HCT116 (cell line): ENCODE results near the gene ERC2. TPM values are rescaled to one million over a fixed set of nuclear protein-coding genes. Genes with fewer than 3 reads are reported as not detected.

Experiments used
- ATAC-seq: fragments of 200-7000 bp; cut with Tn5 transposase; 2 replicates; pipeline ENCODE4 v1.9.1; 2020; ENCODE audit warnings: mild to moderate bottlenecking, moderate library complexity
- BruUV-seq: library from RNA; stranded (reverse); fragments of 400-500 nt; replicated peaks from 2 replicates; lab custom pipeline; 2021; lab: Mats Ljungman, UMichigan
- CTCF ChIA-PET: fragments of 300-600 bp; sonication (Branson Sonifier 250); formaldehyde crosslinking; loops from one replicate; lab custom pipeline; 2021; ENCODE audit warnings: antibody characterized with exemption; lab: Charles Lee
- POLR2A ChIA-PET: fragments of 300-600, 350-600 bp; sonication (Branson Sonifier 250); formaldehyde crosslinking; loops from one replicate; lab custom pipeline; 2021; ENCODE audit warnings: antibody characterized with exemption; lab: Charles Lee
- RAD21 ChIA-PET, 2 experiments: fragments of 300-600 bp; sonication (Branson Sonifier 250); formaldehyde crosslinking; loops; one replicate each; lab custom pipeline; 2023; ENCODE audit warnings: low total read pairs in 2 of 2; ENCODE audit not compliant: uncharacterized antibody in 2 of 2, unreplicated experiment in 2 of 2, low non-redundant PET in 1 of 2; lab: Charles Lee
- DNase-seq: peaks from one replicate; pipeline ENCODE4 v3.0.0-alpha.2; 2010; ENCODE audit warnings: low read depth, low spot score
- H2AFZ ChIP-seq: fragments of 200-600 bp; shearing (Covaris generic), sonication (generic); 2 replicates; pipeline ENCODE4 v1.6.1; 2017; ENCODE audit warnings: low read depth, mixed run types, mixed read lengths, antibody characterized with exemption, low read length; ENCODE audit not compliant: poor library complexity, severe bottlenecking
- H3K27ac ChIP-seq: 2 replicates; pipeline ENCODE4 v1.5.1; 2012; ENCODE audit warnings: low read depth, low read length
- H3K27me3 ChIP-seq: fragments of 200-600 bp; sonication (generic); 2 replicates; pipeline ENCODE4 v1.6.1; 2016; ENCODE audit warnings: mixed run types, low read length, mixed read lengths; ENCODE audit not compliant: insufficient read depth
- H3K36me3 ChIP-seq, 2 experiments: fragments of 200-500 bp in 1 of 2; fragments of 200-600 bp in 1 of 2; sonication (Bioruptor generic) in 1 of 2; sonication (generic) in 1 of 2; 2 replicates each; pipeline versions ENCODE4 v1.5.1 to v1.6.1; 2014 to 2016; ENCODE audit warnings: low read length in 2 of 2, inconsistent platforms in 1 of 2, mixed read lengths in 1 of 2, mixed run types in 1 of 2; ENCODE audit not compliant: insufficient read depth in 2 of 2, control insufficient read depth in 1 of 2
- H3K4me1 ChIP-seq, 2 experiments: fragments of 200-600 bp in 1 of 2; sonication (generic) in 1 of 2; 2 replicates each; pipeline versions ENCODE4 v1.5.1 to v1.6.1; 2012 to 2017; ENCODE audit warnings: low read length in 2 of 2, inconsistent platforms in 1 of 2, mild to moderate bottlenecking in 1 of 2, mixed read lengths in 1 of 2, mixed run types in 1 of 2, moderate library complexity in 1 of 2; ENCODE audit not compliant: insufficient read depth in 2 of 2, control insufficient read depth in 1 of 2
- H3K4me2 ChIP-seq: fragments of 200-600 bp; sonication (generic); 2 replicates; pipeline ENCODE4 v1.6.1; 2017; ENCODE audit warnings: mixed run types, low read length, mixed read lengths
- H3K4me3 ChIP-seq, 2 experiments: fragments of 200-600 bp in 1 of 2; sonication (generic) in 1 of 2; replicated peaks in 1 of 2; 2 replicates each; pipeline ENCODE4 v1.5.1; 2011 to 2016; ENCODE audit warnings: low read length in 2 of 2, control low read depth in 1 of 2, low read depth in 1 of 2, mild to moderate bottlenecking in 1 of 2, mixed read lengths in 1 of 2, mixed run types in 1 of 2
- H3K79me2 ChIP-seq: fragments of 200-600 bp; sonication (generic); 2 replicates; pipeline ENCODE4 v1.6.1; 2017; ENCODE audit warnings: mild to moderate bottlenecking, mixed run types, low read length, moderate library complexity, mixed read lengths; ENCODE audit not compliant: insufficient read depth
- H3K9ac ChIP-seq: fragments of 200-600 bp; sonication (generic); 2 replicates; pipeline ENCODE4 v1.6.1; 2016; ENCODE audit warnings: low read length, mixed read lengths
- H3K9me2 ChIP-seq: fragments of 200-600 bp; sonication (generic), shearing (Covaris generic); 2 replicates; pipeline ENCODE4 v1.6.1; 2017; ENCODE audit warnings: mixed run types, mild to moderate bottlenecking, moderate library complexity; ENCODE audit not compliant: insufficient read depth
- H3K9me3 ChIP-seq, 2 experiments: fragments of 200-500 bp in 1 of 2; fragments of 200-600 bp in 1 of 2; sonication (Bioruptor generic) in 1 of 2; sonication (generic) in 1 of 2; 2 replicates each; pipeline ENCODE4 v1.6.1; 2014 to 2017; ENCODE audit warnings: low read length in 2 of 2, mixed read lengths in 2 of 2, inconsistent platforms in 1 of 2, low read depth in 1 of 2, mild to moderate bottlenecking in 1 of 2, mixed run types in 1 of 2, moderate library complexity in 1 of 2; ENCODE audit not compliant: control insufficient read depth in 1 of 2, insufficient read depth in 1 of 2
- H4K20me1 ChIP-seq: fragments of 200-600 bp; sonication (generic), shearing (Covaris generic); 2 replicates; pipeline ENCODE4 v1.6.1; 2017; ENCODE audit warnings: mixed run types, mild to moderate bottlenecking, moderate library complexity; ENCODE audit not compliant: insufficient read depth
- CBX3 ChIP-seq: IDR thresholded peaks from 2 replicates; pipeline ENCODE4 v1.6.1; 2012; ENCODE audit warnings: low read depth
- EGR1 ChIP-seq: IDR thresholded peaks from 2 replicates; pipeline ENCODE4 v1.6.1; 2012; ENCODE audit warnings: low read depth
- ELF1 ChIP-seq: IDR thresholded peaks from 2 replicates; pipeline ENCODE4 v1.6.1; 2012; ENCODE audit warnings: low read depth, borderline replicate concordance
- FOSL1 ChIP-seq: IDR thresholded peaks from 2 replicates; pipeline ENCODE4 v1.6.1; 2012; ENCODE audit warnings: low read depth
- JUND ChIP-seq: IDR thresholded peaks from 2 replicates; pipeline ENCODE4 v1.6.1; 2012
- RAD21 ChIP-seq: IDR thresholded peaks from 2 replicates; pipeline ENCODE4 v1.6.1; 2012; ENCODE audit warnings: low read depth, mild to moderate bottlenecking
- SIN3A ChIP-seq: IDR thresholded peaks from 2 replicates; pipeline ENCODE4 v1.6.1; 2012; ENCODE audit warnings: low read depth
- YY1 ChIP-seq: IDR thresholded peaks from 2 replicates; pipeline ENCODE4 v1.6.1; 2011; ENCODE audit warnings: low read length, low read depth, moderate library complexity, mild to moderate bottlenecking; ENCODE audit not compliant: insufficient replicate concordance; ENCODE audit errors: extremely low read depth
- intact Hi-C: fragments of 100-400 bp; cut with micrococcal nuclease; formaldehyde crosslinking; loops from 2 replicates; pipeline ENCODE4 v1.10.0; 2022
- total RNA-seq: library from RNA; stranded (reverse); gene quantifications from one replicate; pipeline ENCODE4 v1.2.1, GENCODE V29; 2021; ENCODE audit not compliant: unreplicated experiment
- TF ChIP-seq, protein P1 (sequence below): IDR thresholded peaks from 2 replicates; pipeline ENCODE4 v1.6.1; 2012; ENCODE audit warnings: low read depth
- TF ChIP-seq, protein P2 (sequence below): IDR thresholded peaks from 2 replicates; pipeline ENCODE4 v1.6.1; 2012

Gene ERC2
- total RNA-seq, 1 experiment from 2014 or later = not detected

DNA sequence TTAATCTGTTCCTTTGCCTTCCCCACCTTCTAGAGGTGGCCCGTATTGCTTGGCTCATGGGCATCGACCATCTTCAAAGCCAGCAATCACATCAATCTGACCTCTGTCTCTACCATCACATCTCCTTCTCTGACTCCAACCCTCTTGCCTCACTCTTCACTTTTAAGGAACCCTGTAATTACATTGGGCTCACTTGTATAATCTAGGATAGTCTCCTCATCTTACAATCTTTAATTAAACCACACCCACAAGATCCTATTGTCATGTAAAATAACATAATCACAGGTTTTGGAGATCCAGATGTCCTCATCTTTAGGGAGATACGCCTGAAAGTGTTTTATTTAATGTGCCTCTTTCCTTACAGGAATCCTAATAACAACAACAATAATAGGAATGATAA lies 234.5 kb downstream of the ERC2 start (continued):
- TF ChIP-seq, protein P1, sequence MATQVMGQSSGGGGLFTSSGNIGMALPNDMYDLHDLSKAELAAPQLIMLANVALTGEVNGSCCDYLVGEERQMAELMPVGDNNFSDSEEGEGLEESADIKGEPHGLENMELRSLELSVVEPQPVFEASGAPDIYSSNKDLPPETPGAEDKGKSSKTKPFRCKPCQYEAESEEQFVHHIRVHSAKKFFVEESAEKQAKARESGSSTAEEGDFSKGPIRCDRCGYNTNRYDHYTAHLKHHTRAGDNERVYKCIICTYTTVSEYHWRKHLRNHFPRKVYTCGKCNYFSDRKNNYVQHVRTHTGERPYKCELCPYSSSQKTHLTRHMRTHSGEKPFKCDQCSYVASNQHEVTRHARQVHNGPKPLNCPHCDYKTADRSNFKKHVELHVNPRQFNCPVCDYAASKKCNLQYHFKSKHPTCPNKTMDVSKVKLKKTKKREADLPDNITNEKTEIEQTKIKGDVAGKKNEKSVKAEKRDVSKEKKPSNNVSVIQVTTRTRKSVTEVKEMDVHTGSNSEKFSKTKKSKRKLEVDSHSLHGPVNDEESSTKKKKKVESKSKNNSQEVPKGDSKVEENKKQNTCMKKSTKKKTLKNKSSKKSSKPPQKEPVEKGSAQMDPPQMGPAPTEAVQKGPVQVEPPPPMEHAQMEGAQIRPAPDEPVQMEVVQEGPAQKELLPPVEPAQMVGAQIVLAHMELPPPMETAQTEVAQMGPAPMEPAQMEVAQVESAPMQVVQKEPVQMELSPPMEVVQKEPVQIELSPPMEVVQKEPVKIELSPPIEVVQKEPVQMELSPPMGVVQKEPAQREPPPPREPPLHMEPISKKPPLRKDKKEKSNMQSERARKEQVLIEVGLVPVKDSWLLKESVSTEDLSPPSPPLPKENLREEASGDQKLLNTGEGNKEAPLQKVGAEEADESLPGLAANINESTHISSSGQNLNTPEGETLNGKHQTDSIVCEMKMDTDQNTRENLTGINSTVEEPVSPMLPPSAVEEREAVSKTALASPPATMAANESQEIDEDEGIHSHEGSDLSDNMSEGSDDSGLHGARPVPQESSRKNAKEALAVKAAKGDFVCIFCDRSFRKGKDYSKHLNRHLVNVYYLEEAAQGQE = no peak

GRCh38 chr3:56229311-56229710 lies 239.0 kb downstream of the ERC2 start:
- H3K4me1 ChIP-seq = no peaks in the 10 kb centered on the region
- H3K9me3 ChIP-seq = no peaks in the 10 kb centered on the region
- no peak overlapping the region for H3K9ac ChIP-seq
- POLR2A ChIA-PET = no interaction called here
- H2AFZ ChIP-seq = no peak overlapping the region
- CTCF ChIA-PET = no interaction called here
- intact Hi-C loops = no loop called here
- H3K4me3 ChIP-seq = no peak overlapping the region
- RAD21 ChIA-PET = no interaction called here
- no peaks in the 10 kb centered on the region for H3K79me2 ChIP-seq
- no peak for ATAC-seq
- TF ChIP-seq YY1 = no peak
- TF ChIP-seq, protein P2, sequence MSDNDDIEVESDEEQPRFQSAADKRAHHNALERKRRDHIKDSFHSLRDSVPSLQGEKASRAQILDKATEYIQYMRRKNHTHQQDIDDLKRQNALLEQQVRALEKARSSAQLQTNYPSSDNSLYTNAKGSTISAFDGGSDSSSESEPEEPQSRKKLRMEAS = no peak
- TF ChIP-seq JUND = no peak
- no peak for TF ChIP-seq CBX3
- TF ChIP-seq SIN3A = no peak
- no peak for TF ChIP-seq FOSL1
- no peak for TF ChIP-seq RAD21
- TF ChIP-seq ELF1 = no peak
- no peak for TF ChIP-seq EGR1
- H3K27me3 ChIP-seq = peaks cover 4% of the 10 kb centered on the region; the same call in 1 of the 2 replicates
- H3K36me3 ChIP-seq = no peaks in the 10 kb centered on the region
- H3K27ac ChIP-seq = no peak overlapping the region
- no peak for DNase-seq
- no TSS peak for BruUV-seq
- H3K9me2 ChIP-seq = no peaks in the 10 kb centered on the region
- no peaks in the 10 kb centered on the region for H4K20me1 ChIP-seq
- no peak overlapping the region for H3K4me2 ChIP-seq
